ENCODE data around the gene NDUFAF8.
A peak's percentile ranks its signal among the peaks of the same experiment; 100 is the strongest.

NDUFAF8 gene

DNA sequence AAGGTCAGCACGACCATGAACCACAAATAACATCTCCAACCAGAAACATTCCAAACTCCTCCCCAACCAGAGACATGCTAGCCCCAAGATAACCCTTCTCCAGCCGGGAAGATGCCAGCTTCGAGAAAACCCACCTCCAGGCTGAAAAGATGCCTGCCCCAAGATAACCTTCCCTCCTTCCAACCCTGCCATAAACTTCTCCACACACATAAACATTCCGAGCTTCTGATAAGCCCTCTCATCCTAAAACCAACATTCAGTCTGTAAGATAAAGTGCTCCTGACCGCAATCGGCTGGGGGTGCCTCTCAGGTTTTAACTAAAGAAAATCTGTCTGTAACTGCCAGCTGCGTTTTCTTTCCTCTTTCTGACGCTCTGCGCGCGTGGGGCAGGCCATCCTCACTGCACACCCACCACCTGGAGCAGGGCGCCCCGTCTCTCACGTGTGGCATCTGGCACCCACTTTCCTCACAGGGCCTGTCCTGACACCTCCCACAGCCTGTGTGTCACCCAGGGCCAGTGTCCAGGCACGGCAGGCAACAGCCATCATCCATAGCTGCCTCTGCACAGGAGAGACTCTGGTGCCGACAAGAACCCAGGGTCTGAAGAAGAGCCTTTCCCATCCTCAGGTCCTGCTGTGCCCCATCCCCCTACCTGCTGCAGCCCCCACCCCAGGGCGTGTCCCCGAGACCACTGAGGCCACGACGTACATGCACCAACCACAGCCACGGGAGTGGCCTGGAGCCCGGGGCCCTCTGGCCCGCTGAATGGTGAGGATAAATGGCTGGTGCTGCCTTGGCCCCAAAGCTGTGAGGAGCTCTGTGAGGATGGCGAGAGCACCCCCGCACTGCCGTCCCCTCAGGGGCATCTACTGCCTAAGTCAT lies 3.9 kb upstream of the NDUFAF8 start:
- Histone ChIP-seq H3K9me3 (ENCODE audit: severe bottlenecking) (no peaks in the 10 kb centered on the region), H3K4me3 (ENCODE audit: severe bottlenecking) (no peak overlapping the region), H3K36me3 (ENCODE audit: low read depth) (peaks cover 16% of the 10 kb centered on the region), H3K27me3 (ENCODE audit: insufficient read depth, poor library complexity, severe bottlenecking) (no peaks in the 10 kb centered on the region), H3K27ac (ENCODE audit: poor library complexity, severe bottlenecking) (no peak overlapping the region), H3K4me1 (ENCODE audit: insufficient read depth, poor library complexity, severe bottlenecking) (no peaks in the 10 kb centered on the region)
- no peak for DNase-seq (ENCODE audit: low spot score)
- TF ChIP-seq, protein P1, sequence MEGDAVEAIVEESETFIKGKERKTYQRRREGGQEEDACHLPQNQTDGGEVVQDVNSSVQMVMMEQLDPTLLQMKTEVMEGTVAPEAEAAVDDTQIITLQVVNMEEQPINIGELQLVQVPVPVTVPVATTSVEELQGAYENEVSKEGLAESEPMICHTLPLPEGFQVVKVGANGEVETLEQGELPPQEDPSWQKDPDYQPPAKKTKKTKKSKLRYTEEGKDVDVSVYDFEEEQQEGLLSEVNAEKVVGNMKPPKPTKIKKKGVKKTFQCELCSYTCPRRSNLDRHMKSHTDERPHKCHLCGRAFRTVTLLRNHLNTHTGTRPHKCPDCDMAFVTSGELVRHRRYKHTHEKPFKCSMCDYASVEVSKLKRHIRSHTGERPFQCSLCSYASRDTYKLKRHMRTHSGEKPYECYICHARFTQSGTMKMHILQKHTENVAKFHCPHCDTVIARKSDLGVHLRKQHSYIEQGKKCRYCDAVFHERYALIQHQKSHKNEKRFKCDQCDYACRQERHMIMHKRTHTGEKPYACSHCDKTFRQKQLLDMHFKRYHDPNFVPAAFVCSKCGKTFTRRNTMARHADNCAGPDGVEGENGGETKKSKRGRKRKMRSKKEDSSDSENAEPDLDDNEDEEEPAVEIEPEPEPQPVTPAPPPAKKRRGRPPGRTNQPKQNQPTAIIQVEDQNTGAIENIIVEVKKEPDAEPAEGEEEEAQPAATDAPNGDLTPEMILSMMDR (IDR thresholded peaks at IDR 0.05; ENCODE audit: poor library complexity, severe bottlenecking), result no peak
- ATAC-seq (ENCODE audit: low read depth), result no peak

DNA sequence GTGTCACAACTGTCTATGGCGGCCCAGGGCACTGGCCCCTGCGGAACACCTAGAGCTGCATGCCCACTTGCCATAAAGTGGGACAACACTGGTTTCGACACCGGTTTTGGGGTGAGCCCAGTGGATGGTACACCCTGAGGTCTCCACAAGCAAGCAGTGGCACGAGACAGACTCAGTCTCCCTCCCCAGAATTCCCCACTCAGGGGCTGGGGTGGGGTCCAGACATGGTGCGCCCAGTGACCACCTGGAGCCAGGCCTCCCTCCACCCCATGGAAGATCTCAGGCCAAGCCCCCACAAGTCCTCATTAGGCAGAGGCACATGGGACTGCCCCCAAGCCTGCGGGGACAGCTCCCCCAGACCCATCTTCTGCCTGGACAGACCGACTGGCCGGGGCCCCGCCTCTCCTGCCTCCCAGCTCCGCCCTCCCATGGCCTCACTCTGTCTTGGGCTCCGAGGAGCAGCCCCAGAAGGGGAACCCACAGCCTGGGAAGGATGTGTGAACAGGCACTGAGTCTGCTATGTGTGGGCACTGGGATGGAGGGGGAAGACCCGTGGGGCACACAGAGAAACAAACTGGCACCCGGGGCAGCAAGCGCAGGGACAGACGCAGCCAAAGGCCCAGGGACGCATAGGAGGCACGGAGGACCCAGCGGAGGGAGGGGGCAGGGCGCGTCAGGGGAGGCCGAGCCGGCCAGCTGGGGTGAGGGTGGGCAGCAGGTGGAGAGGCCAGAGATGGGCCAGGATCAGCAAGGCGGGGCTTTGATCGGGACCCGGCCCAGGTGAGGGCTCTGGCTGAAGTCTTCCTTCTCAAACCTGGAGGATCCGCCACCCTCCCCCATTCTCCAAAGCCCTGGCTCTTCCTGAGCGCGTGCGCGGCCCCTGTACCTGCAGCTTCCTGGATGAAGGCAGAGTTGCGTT lies 3.0 kb upstream of the NDUFAF8 start:
- DNase-seq (ENCODE audit: low spot score) (no peak), ATAC-seq (ENCODE audit: low read depth) (no peak)
- Histone ChIP-seq H3K36me3 (ENCODE audit: low read depth) (peaks cover 16% of the 10 kb centered on the region), H3K9me3 (ENCODE audit: severe bottlenecking) (no peaks in the 10 kb centered on the region), H3K27me3 (ENCODE audit: insufficient read depth, poor library complexity, severe bottlenecking) (no peaks in the 10 kb centered on the region), H3K27ac (ENCODE audit: poor library complexity, severe bottlenecking) (no peak overlapping the region), H3K4me1 (ENCODE audit: insufficient read depth, poor library complexity, severe bottlenecking) (no peaks in the 10 kb centered on the region), H3K4me3 (ENCODE audit: severe bottlenecking) (no peak overlapping the region)
- TF ChIP-seq, protein P1 (IDR thresholded peaks at IDR 0.05; ENCODE audit: poor library complexity, severe bottlenecking), result no peak

- TF ChIP-seq, protein P1 (IDR thresholded peaks at IDR 0.05; ENCODE audit: poor library complexity, severe bottlenecking), result no peak
- ATAC-seq (ENCODE audit: low read depth), result no peak
Observed at GRCh38 chr17:81236784-81237183, 2.3 kb upstream of the NDUFAF8 start.

GRCh38 chr17:81237591-81238489 lies 1.3 kb upstream of the NDUFAF8 start:
- Histone ChIP-seq H3K36me3 (ENCODE audit: low read depth) (peaks cover 17% of the 10 kb centered on the region), H3K9me3 (ENCODE audit: severe bottlenecking) (no peaks in the 10 kb centered on the region), H3K4me1 (ENCODE audit: insufficient read depth, poor library complexity, severe bottlenecking) (no peaks in the 10 kb centered on the region), H3K27me3 (ENCODE audit: insufficient read depth, poor library complexity, severe bottlenecking) (no peaks in the 10 kb centered on the region), H3K27ac (ENCODE audit: poor library complexity, severe bottlenecking) (no peak overlapping the region), H3K4me3 (ENCODE audit: severe bottlenecking) (peak overlapping the region; percentile 97)
- TF ChIP-seq, protein P1 (IDR thresholded peaks at IDR 0.05; ENCODE audit: poor library complexity, severe bottlenecking), result no peak
- DNase-seq (ENCODE audit: low spot score) (no peak), ATAC-seq (ENCODE audit: low read depth) (no peak)

More at GRCh38 chr17:81236784-81237183, 2.3 kb upstream of the NDUFAF8 start:
- no peaks in the 10 kb centered on the region for H3K27me3 ChIP-seq (ENCODE audit: insufficient read depth, poor library complexity, severe bottlenecking)
- no peaks in the 10 kb centered on the region for H3K4me1 ChIP-seq (ENCODE audit: insufficient read depth, poor library complexity, severe bottlenecking)
- H3K9me3 ChIP-seq (ENCODE audit: severe bottlenecking), result no peaks in the 10 kb centered on the region
- no peak for DNase-seq (ENCODE audit: low spot score)
- no peak overlapping the region for H3K4me3 ChIP-seq (ENCODE audit: severe bottlenecking)
- peaks cover 16% of the 10 kb centered on the region for H3K36me3 ChIP-seq (ENCODE audit: low read depth)
- no peak overlapping the region for H3K27ac ChIP-seq (ENCODE audit: poor library complexity, severe bottlenecking)

All from RWPE2 (cell line).